Naive thymus-derived CD4-positive, alpha-beta T cell (primary cell): ENCODE measurements around the gene HMGCLL1. TPM values are rescaled to one million over a fixed set of nuclear protein-coding genes. Genes with fewer than 3 reads are reported as not detected.

Experiments used
- ATAC-seq: fragments of 150-1000 bp; cut with Tn5 transposase; 2 replicates; pipeline ENCODE4 v1.10.0; 2021; ENCODE audit warnings: mild to moderate bottlenecking, moderate library complexity
- CTCF ChIA-PET: fragments of 350-600 bp; sonication (Branson Sonifier 250); formaldehyde crosslinking; loops from one replicate; lab custom pipeline; 2021; ENCODE audit warnings: antibody characterized with exemption; lab: Charles Lee
- POLR2A ChIA-PET: fragments of 350-600 bp; sonication (Branson Sonifier 250); formaldehyde crosslinking; loops from one replicate; lab custom pipeline; 2021; ENCODE audit warnings: antibody characterized with exemption, inconsistent platforms; lab: Charles Lee
- DNase-seq, 9 donors: peaks; one replicate each; pipeline versions ENCODE4 v3.0.0 to v3.0.0-alpha.2; 2020 to 2022; ENCODE audit warnings: mixed read lengths in 1 of 9
- H3K27ac ChIP-seq: one replicate; pipeline ENCODE4 v1.7.0; 2013; ENCODE audit warnings: mild to moderate bottlenecking, low read depth, low read length, moderate library complexity
- H3K27me3 ChIP-seq, 2 donors: one replicate each; pipeline ENCODE4 v1.7.0; 2013; ENCODE audit warnings: low read length in 2 of 2, mild to moderate bottlenecking in 2 of 2, moderate library complexity in 2 of 2; ENCODE audit not compliant: control insufficient read depth in 2 of 2, insufficient read depth in 2 of 2
- H3K36me3 ChIP-seq, 3 experiments: 1 replicate in 2 of 3; 2 replicates in 1 of 3; pipeline ENCODE4 v1.7.0; 2013; ENCODE audit warnings: low read length in 3 of 3, mild to moderate bottlenecking in 3 of 3, moderate library complexity in 1 of 3; ENCODE audit not compliant: insufficient read depth in 3 of 3, control insufficient read depth in 2 of 3
- H3K4me1 ChIP-seq, 2 donors: one replicate each; pipeline ENCODE4 v1.7.0; 2013; ENCODE audit warnings: low read length in 2 of 2, mild to moderate bottlenecking in 2 of 2, moderate library complexity in 1 of 2; ENCODE audit not compliant: control insufficient read depth in 2 of 2, insufficient read depth in 2 of 2
- H3K4me3 ChIP-seq: 2 replicates; pipeline ENCODE4 v1.7.0; 2013; ENCODE audit warnings: mild to moderate bottlenecking, low read length
- H3K9me3 ChIP-seq, 3 experiments: 1 replicate in 2 of 3; 2 replicates in 1 of 3; pipeline ENCODE4 v1.7.0; 2013; ENCODE audit warnings: low read length in 3 of 3; ENCODE audit not compliant: control insufficient read depth in 2 of 3
- H3K27ac Mint-ChIP-seq, 9 donors: one replicate each; pipeline ENCODE4 v1.8.0; 2020 to 2022; ENCODE audit warnings: mixed read lengths in 9 of 9, mild to moderate bottlenecking in 8 of 9, moderate library complexity in 5 of 9, inconsistent platforms in 2 of 9
- H3K27me3 Mint-ChIP-seq, 5 donors: one replicate each; pipeline ENCODE4 v1.8.0; 2021 to 2022; ENCODE audit warnings: mixed read lengths in 5 of 5, mild to moderate bottlenecking in 1 of 5
- H3K36me3 Mint-ChIP-seq, 5 donors: one replicate each; pipeline ENCODE4 v1.8.0; 2020 to 2022; ENCODE audit warnings: mixed read lengths in 5 of 5, mild to moderate bottlenecking in 3 of 5, inconsistent platforms in 1 of 5
- H3K4me1 Mint-ChIP-seq, 7 donors: one replicate each; pipeline ENCODE4 v1.8.0; 2020 to 2022; ENCODE audit warnings: mixed read lengths in 7 of 7, mild to moderate bottlenecking in 3 of 7, inconsistent platforms in 1 of 7
- H3K4me3 Mint-ChIP-seq, 10 donors: one replicate each; pipeline ENCODE4 v1.8.0; 2020 to 2022; ENCODE audit warnings: mild to moderate bottlenecking in 10 of 10, mixed read lengths in 10 of 10, moderate library complexity in 6 of 10, inconsistent platforms in 2 of 10
- H3K9me3 Mint-ChIP-seq, 11 donors: one replicate each; pipeline ENCODE4 v1.8.0; 2020 to 2022; ENCODE audit warnings: mixed read lengths in 11 of 11, mild to moderate bottlenecking in 4 of 11, inconsistent platforms in 1 of 11, moderate library complexity in 1 of 11
- intact Hi-C, 2 donors: fragments of 100-400 bp; cut with micrococcal nuclease; formaldehyde crosslinking; loops; one replicate each; pipeline ENCODE4 v1.15.1; 2023
- polyA plus RNA-seq, 2 donors: library from polyadenylated mRNA; unstranded; fragments of 300-500 nt; fragmentation: Illumina TruSeq; gene quantifications; one replicate each; pipeline ENCODE4 v1.2.3, GENCODE V29; 2021
- total RNA-seq, 6 experiments: library from RNA in 5 of 6; stranded (reverse) in 5 of 6; gene quantifications; 1 replicate in 5 of 6; 2 replicates in 1 of 6; pipeline ENCODE4 v1.2.3 and lab custom pipeline; 2021 to 2026

HMGCLL1 gene
- total and polyA plus RNA-seq, 7 experiments from 2014 or later, result not detected

- Histone ChIP-seq H3K27ac (no peak overlapping the region), H3K27me3 (no peaks in the 10 kb centered on the region), H3K4me3 (no peak overlapping the region), H3K4me1 (no peaks in the 10 kb centered on the region), H3K36me3 (no peaks in the 10 kb centered on the region), H3K9me3 (no peaks in the 10 kb centered on the region)
- peaks cover 0 to 14% (median 0%) of the 10 kb centered on the region in 11 donors for H3K9me3 Mint-ChIP-seq
- no peaks in the 10 kb centered on the region for H3K36me3 Mint-ChIP-seq
- no peak overlapping the region for H3K4me3 Mint-ChIP-seq
- POLR2A ChIA-PET, result no interaction called here
- H3K4me1 Mint-ChIP-seq, result no peaks in the 10 kb centered on the region
- CTCF ChIA-PET, result no interaction called here
- intact Hi-C loops, result no loop called here
- DNase-seq (no peak), ATAC-seq (no peak)
- no peaks in the 10 kb centered on the region for H3K27me3 Mint-ChIP-seq
- no peak overlapping the region for H3K27ac Mint-ChIP-seq
These were observed 62.3 kb downstream of the HMGCLL1 start for GRCh38 chr6:55516736-55517135.

GRCh38 chr6:55512904-55513303, 66.1 kb downstream of the HMGCLL1 start:
- Mint-ChIP-seq H3K9me3 (peaks cover 0 to 21% (median 0%) of the 10 kb centered on the region in 11 donors), H3K36me3 (no peaks in the 10 kb centered on the region), H3K27ac (no peak overlapping the region), H3K27me3 (no peaks in the 10 kb centered on the region), H3K4me3 (no peak overlapping the region), H3K4me1 (no peaks in the 10 kb centered on the region)
- ChIA-PET CTCF (interaction anchor here (1.0 kb wide), 1 partner anchor 32 kb away, joined by 3 read pairs; no protein-coding TSS in a partner anchor), POLR2A (no interaction called here)
- Histone ChIP-seq H3K27me3 (no peaks in the 10 kb centered on the region), H3K27ac (no peak overlapping the region), H3K36me3 (no peaks in the 10 kb centered on the region), H3K9me3 (no peaks in the 10 kb centered on the region), H3K4me3 (no peak overlapping the region), H3K4me1 (no peaks in the 10 kb centered on the region)
- intact Hi-C loops, result no loop called here
- ATAC-seq (no peak), DNase-seq (no peak)

GRCh38 chr6:55511122-55511800, 67.7 kb downstream of the HMGCLL1 start:
- no peaks in the 10 kb centered on the region for H3K9me3 ChIP-seq
- Mint-ChIP-seq H3K27ac (no peak overlapping the region), H3K36me3 (no peaks in the 10 kb centered on the region), H3K4me3 (no peak overlapping the region), H3K4me1 (no peaks in the 10 kb centered on the region), H3K9me3 (peaks cover 0 to 28% (median 2%) of the 10 kb centered on the region in 11 donors), H3K27me3 (no peaks in the 10 kb centered on the region)
- H3K4me3 ChIP-seq, result no peak overlapping the region
- H3K4me1 ChIP-seq, result no peaks in the 10 kb centered on the region
- DNase-seq (no peak), ATAC-seq (no peak)
- ChIA-PET CTCF (no interaction called here), POLR2A (no interaction called here)
- H3K27me3 ChIP-seq, result no peaks in the 10 kb centered on the region
- intact Hi-C loops, result no loop called here
- no peaks in the 10 kb centered on the region for H3K36me3 ChIP-seq
- H3K27ac ChIP-seq, result no peak overlapping the region

GRCh38 chr6:55499591-55499990, 79.4 kb downstream of the HMGCLL1 start:
- H3K27ac Mint-ChIP-seq, result no peak overlapping the region
- Histone ChIP-seq H3K4me1 (no peaks in the 10 kb centered on the region), H3K27me3 (no peaks in the 10 kb centered on the region), H3K36me3 (no peaks in the 10 kb centered on the region), H3K4me3 (no peak overlapping the region), H3K27ac (no peak overlapping the region), H3K9me3 (no peaks in the 10 kb centered on the region)
- DNase-seq (no peak), ATAC-seq (no peak)
- ChIA-PET CTCF (no interaction called here), POLR2A (no interaction called here)
- H3K4me3 Mint-ChIP-seq, result no peak overlapping the region
- no peaks in the 10 kb centered on the region for H3K27me3 Mint-ChIP-seq
- H3K4me1 Mint-ChIP-seq, result no peaks in the 10 kb centered on the region
- no peaks in the 10 kb centered on the region for H3K36me3 Mint-ChIP-seq
- intact Hi-C loops, result no loop called here
- H3K9me3 Mint-ChIP-seq, result peaks cover 0 to 23% (median 6%) of the 10 kb centered on the region in 11 donors

- intact Hi-C loops, result no loop called here
- H3K4me1 ChIP-seq, result no peaks in the 10 kb centered on the region
- Mint-ChIP-seq H3K27me3 (no peaks in the 10 kb centered on the region), H3K9me3 (peaks cover 0 to 19% (median under 1%) of the 10 kb centered on the region in 11 donors), H3K4me1 (no peaks in the 10 kb centered on the region), H3K27ac (no peak overlapping the region), H3K36me3 (no peaks in the 10 kb centered on the region), H3K4me3 (no peak overlapping the region)
- ChIA-PET POLR2A (no interaction called here), CTCF (no interaction called here)
- H3K27me3 ChIP-seq, result no peaks in the 10 kb centered on the region
- H3K4me3 ChIP-seq, result no peak overlapping the region
- H3K9me3 ChIP-seq, result no peaks in the 10 kb centered on the region
- H3K27ac ChIP-seq, result no peak overlapping the region
- H3K36me3 ChIP-seq, result no peaks in the 10 kb centered on the region
- no peak for DNase-seq
- no peak for ATAC-seq
These were observed 81.3 kb downstream of the HMGCLL1 start for GRCh38 chr6:55497694-55498093.

- ATAC-seq, result no peak
- POLR2A ChIA-PET, result no interaction called here
- Histone ChIP-seq H3K4me3 (no peak overlapping the region), H3K27me3 (no peaks in the 10 kb centered on the region), H3K27ac (no peak overlapping the region), H3K36me3 (no peaks in the 10 kb centered on the region), H3K9me3 (no peaks in the 10 kb centered on the region), H3K4me1 (no peaks in the 10 kb centered on the region)
- no peak for DNase-seq
- no peak overlapping the region for H3K4me3 Mint-ChIP-seq
- intact Hi-C loops, result no loop called here
- H3K27ac Mint-ChIP-seq, result no peak overlapping the region
- CTCF ChIA-PET, result no interaction called here
- H3K27me3 Mint-ChIP-seq, result no peaks in the 10 kb centered on the region
- H3K36me3 Mint-ChIP-seq, result no peaks in the 10 kb centered on the region
- no peaks in the 10 kb centered on the region for H3K4me1 Mint-ChIP-seq
- peaks cover 0 to 17% (median 2%) of the 10 kb centered on the region in 11 donors for H3K9me3 Mint-ChIP-seq
These were observed 82.8 kb downstream of the HMGCLL1 start for GRCh38 chr6:55496201-55496600.

GRCh38 chr6:55495277-55495676, 83.7 kb downstream of the HMGCLL1 start:
- intact Hi-C loops, result no loop called here
- H3K4me3 ChIP-seq, result no peak overlapping the region
- DNase-seq, result no peak
- Mint-ChIP-seq H3K36me3 (no peaks in the 10 kb centered on the region), H3K27ac (no peak overlapping the region), H3K9me3 (peaks cover 0 to 17% (median 2%) of the 10 kb centered on the region in 11 donors), H3K4me1 (no peaks in the 10 kb centered on the region), H3K4me3 (no peak overlapping the region), H3K27me3 (no peaks in the 10 kb centered on the region)
- CTCF ChIA-PET, result interaction anchor here (0.6 kb wide), 1 partner anchor 450 kb away, joined by 3 read pairs; no protein-coding TSS in a partner anchor
- ATAC-seq, result no peak
- H3K36me3 ChIP-seq, result no peaks in the 10 kb centered on the region
- POLR2A ChIA-PET, result no interaction called here
- H3K4me1 ChIP-seq, result no peaks in the 10 kb centered on the region
- no peaks in the 10 kb centered on the region for H3K9me3 ChIP-seq
- H3K27me3 ChIP-seq, result no peaks in the 10 kb centered on the region
- no peak overlapping the region for H3K27ac ChIP-seq
